Dendritic cell treated with granulocyte-macrophage colony-stimulating factor and Interleukin-4, amounts not matched to agents 40 ng/mL and 50 ng/mL, for 4 days (primary cell): Measurements from ENCODE around the gene CFC1B.
"Not testable (repeated sequence)": the region's sequence is repeated elsewhere in the genome, so short reads cannot be mapped to it uniquely, and the experiment has no call there.

Experiments
- H3K27ac Mint-ChIP-seq: one replicate; pipeline ENCODE4 v1.8.0; 2022; ENCODE audit warnings: mild to moderate bottlenecking, mixed read lengths
- H3K27me3 Mint-ChIP-seq: one replicate; pipeline ENCODE4 v1.8.0; 2022; ENCODE audit warnings: mild to moderate bottlenecking, mixed read lengths
- H3K36me3 Mint-ChIP-seq: one replicate; pipeline ENCODE4 v1.8.0; 2022; ENCODE audit warnings: low read depth, mixed read lengths
- H3K4me1 Mint-ChIP-seq: one replicate; pipeline ENCODE4 v1.8.0; 2022; ENCODE audit warnings: low read depth, mixed read lengths
- H3K4me3 Mint-ChIP-seq: one replicate; pipeline ENCODE4 v1.8.0; 2022; ENCODE audit warnings: mild to moderate bottlenecking, moderate library complexity, mixed read lengths
- H3K9me3 Mint-ChIP-seq: one replicate; pipeline ENCODE4 v1.8.0; 2022; ENCODE audit warnings: mixed read lengths
- intact Hi-C: fragments of 100-400 bp; cut with micrococcal nuclease; formaldehyde crosslinking; loops from one replicate; pipeline ENCODE4 v1.15.0; 2022

Gene CFC1B

GRCh38 chr2:130542789-130543188, 21.8 kb downstream of the CFC1B start:
- intact Hi-C loops, H3K27me3 Mint-ChIP-seq, H3K4me3 Mint-ChIP-seq, H3K27ac Mint-ChIP-seq, H3K4me1 Mint-ChIP-seq, H3K9me3 Mint-ChIP-seq, H3K36me3 Mint-ChIP-seq: not testable (repeated sequence)

DNA sequence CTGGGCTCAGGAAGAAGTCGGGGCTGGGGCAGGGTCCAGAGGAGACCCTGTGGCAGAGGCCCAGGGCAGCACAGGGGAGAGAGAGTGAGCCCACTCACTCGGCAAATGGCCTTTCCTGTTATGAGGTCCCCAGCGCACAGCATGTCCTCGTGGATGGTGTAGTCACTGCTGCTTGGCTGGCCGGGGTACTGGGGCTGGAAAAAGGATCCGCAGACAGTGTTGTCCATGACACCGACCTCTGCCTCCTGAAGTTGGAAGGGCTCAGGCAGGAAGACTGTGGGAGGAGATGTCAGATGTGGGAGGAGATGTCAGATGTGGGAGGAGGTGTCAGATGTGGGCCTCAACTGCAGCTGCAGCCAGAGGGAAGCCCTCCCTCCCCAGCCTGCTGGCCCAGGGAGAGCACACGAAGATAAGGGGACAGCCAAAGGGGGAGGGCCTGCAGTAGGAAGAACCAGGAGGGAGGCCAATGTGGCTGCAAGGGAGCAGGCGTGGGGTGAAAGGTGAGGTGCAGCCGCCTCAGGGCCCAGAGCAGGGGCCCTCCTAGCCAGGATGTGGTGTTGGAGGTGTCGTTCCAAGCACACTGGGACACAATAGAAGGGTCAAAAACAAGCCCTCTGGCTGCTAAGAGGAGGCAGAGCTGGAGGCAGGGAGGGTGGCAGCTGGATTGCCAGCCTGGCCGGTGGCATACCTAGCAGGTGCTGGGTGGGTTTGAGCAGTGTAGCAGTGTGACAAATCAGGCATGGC, 22.9 kb downstream of the CFC1B start:
- H3K9me3 Mint-ChIP-seq, intact Hi-C loops, H3K36me3 Mint-ChIP-seq, H3K4me3 Mint-ChIP-seq, H3K4me1 Mint-ChIP-seq, H3K27ac Mint-ChIP-seq, H3K27me3 Mint-ChIP-seq: not testable (repeated sequence)

DNA sequence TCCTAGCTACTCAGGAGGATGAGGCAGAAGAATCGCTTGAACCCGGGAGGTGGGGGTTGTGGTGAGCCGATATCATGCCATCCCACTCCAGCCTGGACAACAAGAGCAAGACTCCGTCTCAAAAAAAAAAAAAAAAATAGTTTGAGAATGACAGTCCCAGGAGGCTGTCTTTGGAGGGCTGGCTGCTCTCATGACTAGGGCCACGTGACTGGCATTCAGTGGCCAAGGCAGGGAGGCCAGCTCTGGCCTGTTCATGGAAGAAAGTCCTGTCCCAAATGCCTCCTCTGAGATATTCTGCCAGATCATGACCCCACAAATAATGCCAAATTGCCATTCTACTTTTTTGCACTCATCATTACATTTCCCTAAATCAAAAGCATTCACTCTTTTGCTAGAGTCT, 24.0 kb downstream of the CFC1B start:
- H3K36me3 Mint-ChIP-seq, intact Hi-C loops, H3K4me1 Mint-ChIP-seq, H3K9me3 Mint-ChIP-seq, H3K4me3 Mint-ChIP-seq, H3K27me3 Mint-ChIP-seq, H3K27ac Mint-ChIP-seq: not testable (repeated sequence)

GRCh38 chr2:130548418-130548817, 27.4 kb downstream of the CFC1B start:
- H3K27ac Mint-ChIP-seq, H3K9me3 Mint-ChIP-seq, H3K36me3 Mint-ChIP-seq, H3K27me3 Mint-ChIP-seq, H3K4me3 Mint-ChIP-seq, intact Hi-C loops, H3K4me1 Mint-ChIP-seq: not testable (repeated sequence)

GRCh38 chr2:130549475-130549874, 28.5 kb downstream of the CFC1B start:
- H3K4me1 Mint-ChIP-seq, intact Hi-C loops, H3K36me3 Mint-ChIP-seq, H3K27me3 Mint-ChIP-seq, H3K9me3 Mint-ChIP-seq, H3K27ac Mint-ChIP-seq, H3K4me3 Mint-ChIP-seq: not testable (repeated sequence)

DNA sequence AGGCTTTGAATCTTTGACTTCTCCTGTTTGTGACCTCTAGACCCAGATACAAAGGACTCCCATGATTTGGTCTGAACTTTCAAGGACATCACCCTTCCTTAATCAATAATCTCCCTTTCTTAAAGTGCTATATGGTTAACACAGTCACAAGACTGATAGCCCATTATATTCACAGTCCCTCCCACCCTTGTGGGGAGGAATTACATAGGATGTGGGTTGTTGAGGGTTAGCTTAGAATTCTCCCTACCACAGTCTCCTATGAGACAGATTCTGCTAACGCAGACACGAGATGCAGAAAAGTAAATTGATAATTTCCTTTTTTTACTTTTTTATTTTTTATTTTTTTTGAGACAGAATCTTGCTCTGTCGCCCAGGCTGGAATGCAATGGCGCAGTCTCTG, 33.2 kb downstream of the CFC1B start:
- H3K27me3 Mint-ChIP-seq, intact Hi-C loops: not testable (repeated sequence)

GRCh38 chr2:130556441-130556840, 35.4 kb downstream of the CFC1B start:
- H3K36me3 Mint-ChIP-seq, H3K27ac Mint-ChIP-seq, intact Hi-C loops, H3K27me3 Mint-ChIP-seq, H3K4me1 Mint-ChIP-seq, H3K4me3 Mint-ChIP-seq, H3K9me3 Mint-ChIP-seq: not testable (repeated sequence)

More for the DNA sequence above, 33.2 kb downstream of the CFC1B start:
- not testable (repeated sequence) for H3K9me3 Mint-ChIP-seq, H3K4me1 Mint-ChIP-seq, H3K4me3 Mint-ChIP-seq, H3K36me3 Mint-ChIP-seq, H3K27ac Mint-ChIP-seq

DNA sequence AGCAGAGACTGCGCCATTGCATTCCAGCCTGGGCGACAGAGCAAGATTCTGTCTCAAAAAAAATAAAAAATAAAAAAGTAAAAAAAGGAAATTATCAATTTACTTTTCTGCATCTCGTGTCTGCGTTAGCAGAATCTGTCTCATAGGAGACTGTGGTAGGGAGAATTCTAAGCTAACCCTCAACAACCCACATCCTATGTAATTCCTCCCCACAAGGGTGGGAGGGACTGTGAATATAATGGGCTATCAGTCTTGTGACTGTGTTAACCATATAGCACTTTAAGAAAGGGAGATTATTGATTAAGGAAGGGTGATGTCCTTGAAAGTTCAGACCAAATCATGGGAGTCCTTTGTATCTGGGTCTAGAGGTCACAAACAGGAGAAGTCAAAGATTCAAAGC, 45.1 kb downstream of the CFC1B start:
- H3K27me3 Mint-ChIP-seq, H3K4me3 Mint-ChIP-seq, H3K4me1 Mint-ChIP-seq, H3K27ac Mint-ChIP-seq, H3K9me3 Mint-ChIP-seq, intact Hi-C loops, H3K36me3 Mint-ChIP-seq: not testable (repeated sequence)

- H3K27me3 Mint-ChIP-seq, H3K36me3 Mint-ChIP-seq, H3K27ac Mint-ChIP-seq, H3K9me3 Mint-ChIP-seq, H3K4me3 Mint-ChIP-seq, intact Hi-C loops, H3K4me1 Mint-ChIP-seq: not testable (repeated sequence)
Measured at GRCh38 chr2:130571929-130572328, 50.9 kb downstream of the CFC1B start.

DNA sequence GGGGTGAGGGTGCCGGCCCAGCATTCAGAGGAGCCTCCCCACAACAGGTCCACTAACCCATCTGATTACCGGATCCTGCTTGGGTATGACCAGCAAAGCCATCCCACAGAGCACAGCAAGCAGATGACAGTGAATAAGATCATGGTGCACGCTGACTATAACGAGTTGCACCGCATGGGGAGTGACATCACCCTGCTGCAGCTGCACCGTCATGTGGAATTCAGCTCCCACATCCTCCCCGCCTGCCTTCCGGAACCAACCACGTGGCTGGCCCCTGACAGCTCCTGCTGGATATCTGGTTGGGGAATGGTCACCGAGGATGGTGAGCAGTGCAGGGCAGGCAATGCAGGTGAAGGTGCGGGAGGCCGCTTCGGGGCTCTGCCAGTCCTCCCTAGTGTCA, 53.2 kb downstream of the CFC1B start:
- H3K4me3 Mint-ChIP-seq, H3K9me3 Mint-ChIP-seq, H3K36me3 Mint-ChIP-seq, intact Hi-C loops, H3K4me1 Mint-ChIP-seq, H3K27ac Mint-ChIP-seq, H3K27me3 Mint-ChIP-seq: not testable (repeated sequence)

DNA sequence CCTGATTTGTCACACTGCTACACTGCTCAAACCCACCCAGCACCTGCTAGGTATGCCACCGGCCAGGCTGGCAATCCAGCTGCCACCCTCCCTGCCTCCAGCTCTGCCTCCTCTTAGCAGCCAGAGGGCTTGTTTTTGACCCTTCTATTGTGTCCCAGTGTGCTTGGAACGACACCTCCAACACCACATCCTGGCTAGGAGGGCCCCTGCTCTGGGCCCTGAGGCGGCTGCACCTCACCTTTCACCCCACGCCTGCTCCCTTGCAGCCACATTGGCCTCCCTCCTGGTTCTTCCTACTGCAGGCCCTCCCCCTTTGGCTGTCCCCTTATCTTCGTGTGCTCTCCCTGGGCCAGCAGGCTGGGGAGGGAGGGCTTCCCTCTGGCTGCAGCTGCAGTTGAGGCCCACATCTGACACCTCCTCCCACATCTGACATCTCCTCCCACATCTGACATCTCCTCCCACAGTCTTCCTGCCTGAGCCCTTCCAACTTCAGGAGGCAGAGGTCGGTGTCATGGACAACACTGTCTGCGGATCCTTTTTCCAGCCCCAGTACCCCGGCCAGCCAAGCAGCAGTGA, 55.3 kb downstream of the CFC1B start:
- H3K9me3 Mint-ChIP-seq, H3K27ac Mint-ChIP-seq, H3K4me3 Mint-ChIP-seq, H3K4me1 Mint-ChIP-seq, H3K27me3 Mint-ChIP-seq, intact Hi-C loops, H3K36me3 Mint-ChIP-seq: not testable (repeated sequence)

GRCh38 chr2:130577559-130577958, 56.5 kb downstream of the CFC1B start:
- H3K9me3 Mint-ChIP-seq, H3K4me3 Mint-ChIP-seq, intact Hi-C loops, H3K4me1 Mint-ChIP-seq, H3K36me3 Mint-ChIP-seq, H3K27me3 Mint-ChIP-seq, H3K27ac Mint-ChIP-seq: not testable (repeated sequence)
